Choroid plexus epithelial cell (primary cell): ENCODE measurements around the gene USH2A.

ENCODE experiments used
- DNase-seq: peaks from one replicate; pipeline ENCODE4 v3.0.0-alpha.2; 2010; ENCODE audit warnings: low read depth
- H3K4me3 ChIP-seq: 2 replicates; pipeline ENCODE4 v1.5.1; 2011; ENCODE audit warnings: low read depth, mild to moderate bottlenecking, control low read depth, low read length, moderate library complexity
- CTCF ChIP-seq: conservative IDR thresholded peaks from 2 replicates; pipeline ENCODE4 v1.5.1; 2011; ENCODE audit warnings: low read depth, mild to moderate bottlenecking, control low read depth, inconsistent platforms, low read length, moderate library complexity

Gene USH2A

DNA sequence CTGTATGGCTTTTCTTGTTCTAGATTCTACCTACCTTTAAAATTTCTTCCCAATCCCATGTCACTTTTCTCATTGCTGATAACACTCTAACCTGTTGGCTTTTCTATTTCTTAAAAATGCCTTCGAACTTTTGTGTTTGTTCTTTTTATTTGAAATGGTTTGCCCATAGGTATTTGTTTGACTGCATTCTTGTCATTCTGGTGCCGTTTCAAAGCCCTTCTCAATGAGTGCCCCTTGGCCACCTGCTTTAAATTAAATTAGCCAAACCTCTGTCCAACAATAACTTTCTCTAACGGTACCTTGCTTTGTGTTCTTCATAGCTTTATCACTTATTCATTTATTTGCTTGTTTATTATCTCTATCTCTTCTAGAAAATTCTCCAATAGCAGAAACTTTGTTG lies 817.2 kb downstream of the USH2A start:
- H3K4me3 ChIP-seq, result no peak overlapping the region
- no peak for DNase-seq
- TF ChIP-seq CTCF, result no peak

DNA sequence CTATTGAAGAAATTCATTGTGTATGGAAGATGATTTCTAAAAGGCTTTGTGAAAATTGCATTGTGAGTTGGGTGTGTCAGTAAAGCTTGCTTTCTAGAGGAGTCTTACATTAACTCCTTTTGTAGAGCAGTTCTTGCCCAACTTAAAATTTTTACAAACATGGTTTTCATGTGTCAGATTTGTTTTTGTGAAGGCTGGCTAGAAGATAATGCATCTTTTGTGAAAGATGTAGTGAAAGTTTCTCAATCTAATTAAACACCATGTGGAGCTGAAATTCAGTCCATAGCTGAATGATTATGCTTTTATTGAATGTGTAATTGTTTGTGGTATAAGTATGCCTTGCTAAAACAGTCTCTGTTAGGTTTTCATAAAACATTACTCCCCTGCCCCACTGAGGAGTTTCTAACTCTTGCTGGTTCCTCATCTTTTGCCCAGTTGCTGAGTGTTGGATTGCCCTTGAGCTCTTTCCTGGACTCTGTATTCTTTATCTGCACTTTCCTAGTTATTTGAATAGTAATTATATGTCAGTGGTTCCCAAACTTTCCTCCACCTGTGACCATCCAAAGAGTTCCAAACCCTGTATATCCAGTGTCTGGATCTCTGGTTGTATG lies 818.1 kb downstream of the USH2A start:
- TF ChIP-seq CTCF, result no peak
- DNase-seq, result no peak
- H3K4me3 ChIP-seq, result no peak overlapping the region

DNA sequence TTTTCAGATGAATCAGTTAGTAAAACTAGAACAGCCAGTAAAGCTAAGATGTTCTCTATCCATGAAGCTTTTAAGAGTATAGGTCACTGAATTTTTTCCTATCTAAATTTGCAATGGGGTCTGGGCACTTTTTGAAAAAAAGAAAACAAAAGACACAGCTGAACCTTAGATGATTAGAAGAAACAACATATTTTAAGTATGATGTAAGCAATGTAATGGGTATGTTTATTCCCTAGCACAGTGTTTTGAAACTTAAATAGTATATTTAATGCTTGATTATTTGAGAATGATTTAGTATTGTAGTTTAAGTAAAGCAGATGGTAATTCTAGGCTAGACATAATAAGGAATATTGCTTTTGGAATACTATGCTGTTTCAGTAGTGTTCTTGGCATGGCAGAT lies 819.9 kb downstream of the USH2A start:
- no peak overlapping the region for H3K4me3 ChIP-seq
- TF ChIP-seq CTCF, result no peak
- no peak for DNase-seq

DNA sequence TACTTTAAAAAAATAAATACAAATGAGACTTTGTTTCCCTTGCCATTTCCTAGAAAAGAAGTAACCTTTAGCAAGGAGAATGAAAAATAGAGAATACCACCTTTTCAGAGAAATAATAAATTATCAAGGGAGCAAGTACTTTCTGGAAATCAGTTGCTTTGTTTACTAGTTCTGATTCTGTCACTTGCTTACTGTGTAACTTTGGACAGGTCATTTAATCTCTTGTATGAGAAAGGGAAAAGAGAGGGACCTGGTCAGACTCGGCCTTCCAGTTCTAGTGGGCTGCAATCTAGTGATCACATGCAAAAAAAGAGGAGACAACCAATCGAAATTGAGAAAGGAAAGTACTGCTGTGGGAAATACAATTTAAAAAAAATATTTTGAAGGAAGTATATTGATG lies 822.0 kb downstream of the USH2A start:
- DNase-seq, result no peak
- TF ChIP-seq CTCF, result no peak
- no peak overlapping the region for H3K4me3 ChIP-seq

GRCh38 chr1:215600867-215601266 lies 822.4 kb downstream of the USH2A start:
- no peak for TF ChIP-seq CTCF
- no peak overlapping the region for H3K4me3 ChIP-seq
- DNase-seq, result no peak

DNA sequence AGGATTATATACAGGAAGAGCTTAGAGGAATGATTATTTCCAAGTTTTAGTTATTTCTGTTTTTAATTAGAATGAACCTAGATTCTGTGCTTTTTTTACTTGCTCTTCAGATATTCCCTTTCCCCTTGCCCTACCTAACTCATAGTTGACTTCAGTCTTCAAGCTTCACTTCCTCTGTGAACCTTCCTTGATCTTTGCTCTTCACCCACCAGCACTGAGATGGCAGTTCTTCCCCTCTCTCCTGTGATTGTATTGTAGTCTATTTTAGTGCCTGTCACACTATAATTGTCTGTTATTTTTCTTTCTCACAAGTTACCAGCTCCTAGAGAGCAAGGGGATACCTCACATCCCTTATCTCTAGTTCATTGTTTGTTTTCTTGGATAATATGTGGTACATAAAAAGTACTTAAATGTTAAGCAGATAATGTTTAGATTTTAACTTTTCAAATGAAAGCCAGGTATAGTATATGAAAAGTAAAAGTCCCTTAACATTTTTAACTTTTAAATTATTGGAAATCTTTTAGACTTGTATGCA lies 822.9 kb downstream of the USH2A start:
- DNase-seq, result no peak
- H3K4me3 ChIP-seq, result no peak overlapping the region
- TF ChIP-seq CTCF, result no peak

GRCh38 chr1:215599418-215600074 lies 823.7 kb downstream of the USH2A start:
- DNase-seq, result peak; percentile 87
- no peak overlapping the region for H3K4me3 ChIP-seq
- no peak for TF ChIP-seq CTCF
